ENCODE data around the gene OR5H14. TPM values are rescaled to one million over a fixed set of nuclear protein-coding genes. Genes with fewer than 3 reads are reported as not detected.

The OR5H14 gene
- total and polyA plus RNA-seq, 10 of the 15 experiments (the other 5 are each of a cell fraction or from before 2014, with no cell fraction given), result not detected

- intact Hi-C loops (cut with micrococcal nuclease; ENCODE audit: unreplicated experiment), result no loop called here
These were observed 47.4 kb upstream of the OR5H14 start for GRCh38 chr3:98099848-98100247.

GRCh38 chr3:98108162-98108561, 39.1 kb upstream of the OR5H14 start:
- SMC1A ChIA-PET (ENCODE audit: uncharacterized antibody, unreplicated experiment), result no interaction called here
- H2AFZ ChIP-seq (ENCODE audit: control insufficient read depth, low read depth, low read length), result no peak overlapping the region
- no peaks in the 10 kb centered on the region for H4K20me1 ChIP-seq (ENCODE audit: control insufficient read depth, insufficient read depth)
- no peak for FAIRE-seq
- DNase-seq (ENCODE audit: low read depth, low spot score), result no peak
- in situ Hi-C loops (cut with MboI), result no loop called here
- H3K27me3 ChIP-seq (replicated peaks in 1 of 2; ENCODE audit: control insufficient read depth in 2 of 2, insufficient read depth in 2 of 2, low read length in 1 of 2), result no peaks in the 10 kb centered on the region; a peak in 1 of 4 replicates
- ATAC-seq, result no peak
- H3K9ac ChIP-seq (ENCODE audit: control insufficient read depth, insufficient read depth, low read length), result no peak overlapping the region
- no peaks in the 10 kb centered on the region for H3K79me2 ChIP-seq (ENCODE audit: control insufficient read depth, insufficient read depth, low read length)
- no peak overlapping the region for H3K27ac ChIP-seq (ENCODE audit: control insufficient read depth, insufficient read depth)
- POLR2A ChIA-PET, result no interaction called here
- H3K9me3 ChIP-seq (replicated peaks; ENCODE audit: control insufficient read depth, insufficient read depth, low read length), result no peaks in the 10 kb centered on the region
- no peak overlapping the region for H3K4me2 ChIP-seq (ENCODE audit: control insufficient read depth, insufficient read depth)
- RAD21 ChIA-PET (ENCODE audit: unreplicated experiment), result no interaction called here
- no peaks in the 10 kb centered on the region for H3K4me1 ChIP-seq (ENCODE audit: control insufficient read depth, insufficient read depth, low read length)
- CTCF ChIA-PET, result no interaction called here
- BruUV-seq (replicated peaks), result no TSS peak
- intact Hi-C loops (cut with micrococcal nuclease; ENCODE audit: unreplicated experiment), result no loop called here
- WGBS (ENCODE audit: insufficient coverage, insufficient replicate concordance, low lambda C conversion rate, missing lambda C conversion rate), result 4% methylated on average over 1 of the region's 1 CpG
- no peak overlapping the region for H3K4me3 ChIP-seq
- no peaks in the 10 kb centered on the region for H3K36me3 ChIP-seq (ENCODE audit: control insufficient read depth in 2 of 2, insufficient read depth in 2 of 2, low read length in 1 of 2)
- TF ChIP-seq TAF1 (IDR thresholded peaks at IDR 0.05; ENCODE audit: borderline replicate concordance, low read depth, low read length) (no peak), NFIC (IDR thresholded peaks at IDR 0.05; ENCODE audit: low read depth, low read length) (no peak), ZNF384 (IDR thresholded peaks at IDR 0.05; ENCODE audit: borderline replicate concordance, low read depth, low read length) (no peak), PRDM15 (CRISPR knock-in tag; IDR thresholded peaks at IDR 0.05) (no peak), EZH2 (IDR thresholded peaks at IDR 0.05; ENCODE audit: borderline replicate concordance, control insufficient read depth, low read depth, low read length) (no peak), CREB1 (IDR thresholded peaks at IDR 0.05; ENCODE audit: low read depth) (no peak), POLR2A (IDR thresholded peaks at IDR 0.05; ENCODE audit: low read depth, low read length) (no peak), PKNOX1 (IDR thresholded peaks at IDR 0.05) (no peak), GABPA (IDR thresholded peaks at IDR 0.05; ENCODE audit: low read depth) (no peak), MAX (IDR thresholded peaks at IDR 0.05; ENCODE audit: low read depth, low read length) (no peak)

More at GRCh38 chr3:98099848-98100247, 47.4 kb upstream of the OR5H14 start:
- no peak for TF ChIP-seq ZNF622 (IDR thresholded peaks at IDR 0.05)
- TF ChIP-seq PML (IDR thresholded peaks at IDR 0.05; ENCODE audit: low read length), result no peak
- BruUV-seq (replicated peaks), result no TSS peak
- WGBS (ENCODE audit: insufficient coverage, insufficient replicate concordance, low lambda C conversion rate, missing lambda C conversion rate), result 62% methylated on average over 4 of the region's 4 CpGs
- ChIA-PET POLR2A (no interaction called here), RAD21 (ENCODE audit: unreplicated experiment) (no interaction called here), CTCF (interaction anchor here (1.0 to 1.4 kb wide), 2 partner anchors 11 to 12 kb away, joined by 3 to 4 read pairs; no protein-coding TSS in a partner anchor), SMC1A (ENCODE audit: uncharacterized antibody, unreplicated experiment) (interaction anchor here (1.2 kb wide), 1 partner anchor 236 kb away, joined by 4 read pairs; no protein-coding TSS in a partner anchor)
- Histone ChIP-seq H3K27me3 (replicated peaks in 1 of 2; ENCODE audit: control insufficient read depth in 2 of 2, insufficient read depth in 2 of 2, low read length in 1 of 2) (no peaks in the 10 kb centered on the region; a peak in 1 of 4 replicates), H3K9ac (ENCODE audit: control insufficient read depth, insufficient read depth, low read length) (no peak overlapping the region), H3K4me2 (ENCODE audit: control insufficient read depth, insufficient read depth) (no peak overlapping the region), H3K79me2 (ENCODE audit: control insufficient read depth, insufficient read depth, low read length) (no peaks in the 10 kb centered on the region), H3K4me1 (ENCODE audit: control insufficient read depth, insufficient read depth, low read length) (no peaks in the 10 kb centered on the region), H3K27ac (ENCODE audit: control insufficient read depth, insufficient read depth) (no peak overlapping the region), H3K9me3 (replicated peaks; ENCODE audit: control insufficient read depth, insufficient read depth, low read length) (no peaks in the 10 kb centered on the region), H3K36me3 (ENCODE audit: control insufficient read depth in 2 of 2, insufficient read depth in 2 of 2, low read length in 1 of 2) (no peaks in the 10 kb centered on the region), H4K20me1 (ENCODE audit: control insufficient read depth, insufficient read depth) (no peaks in the 10 kb centered on the region), H2AFZ (ENCODE audit: control insufficient read depth, low read depth, low read length) (no peak overlapping the region), H3K4me3 (no peak overlapping the region)
- ATAC-seq (no peak), DNase-seq (ENCODE audit: low read depth, low spot score) (no peak), FAIRE-seq (no peak)
- in situ Hi-C loops (cut with MboI), result no loop called here

Measured in GM12878 (cell line).